GM12864 (cell line): ENCODE data around the gene ZNF662.

Experiments used
- DNase-seq: peaks from one replicate; pipeline ENCODE4 v3.0.0-alpha.2; 2011; ENCODE audit warnings: low read depth
- H3K4me3 ChIP-seq: 2 replicates; pipeline ENCODE4 v1.5.1; 2011; ENCODE audit warnings: mild to moderate bottlenecking, low read depth, low read length, control low read depth
- TF ChIP-seq, protein P1 (sequence below): IDR thresholded peaks from 2 replicates; pipeline ENCODE4 v1.5.1; 2011; ENCODE audit warnings: low read depth, mild to moderate bottlenecking, moderate library complexity, low read length, control low read depth, inconsistent platforms; ENCODE audit errors: missing control alignments

ZNF662 gene

DNA sequence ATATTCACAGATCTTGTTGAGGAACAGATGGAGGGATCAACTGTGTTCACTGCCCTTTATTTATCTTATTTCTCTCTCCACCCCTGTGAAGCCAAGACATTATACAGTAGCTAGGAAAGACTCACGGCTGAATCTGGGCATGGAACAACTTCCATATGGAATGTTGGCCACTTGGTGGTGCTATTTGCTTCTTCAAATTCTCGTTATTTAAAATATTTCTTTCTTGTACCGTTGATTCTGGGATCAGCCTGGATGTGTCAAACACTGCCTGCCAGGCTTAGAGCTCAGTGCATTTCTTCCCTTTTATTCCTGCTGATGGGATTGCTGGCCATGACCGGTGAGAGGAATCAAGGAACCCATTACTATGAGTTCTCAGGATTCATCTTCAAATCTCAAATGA is 55.7 kb downstream of the ZNF662 start:
- DNase-seq, result no peak
- no peak overlapping the region for H3K4me3 ChIP-seq
- TF ChIP-seq, protein P1, sequence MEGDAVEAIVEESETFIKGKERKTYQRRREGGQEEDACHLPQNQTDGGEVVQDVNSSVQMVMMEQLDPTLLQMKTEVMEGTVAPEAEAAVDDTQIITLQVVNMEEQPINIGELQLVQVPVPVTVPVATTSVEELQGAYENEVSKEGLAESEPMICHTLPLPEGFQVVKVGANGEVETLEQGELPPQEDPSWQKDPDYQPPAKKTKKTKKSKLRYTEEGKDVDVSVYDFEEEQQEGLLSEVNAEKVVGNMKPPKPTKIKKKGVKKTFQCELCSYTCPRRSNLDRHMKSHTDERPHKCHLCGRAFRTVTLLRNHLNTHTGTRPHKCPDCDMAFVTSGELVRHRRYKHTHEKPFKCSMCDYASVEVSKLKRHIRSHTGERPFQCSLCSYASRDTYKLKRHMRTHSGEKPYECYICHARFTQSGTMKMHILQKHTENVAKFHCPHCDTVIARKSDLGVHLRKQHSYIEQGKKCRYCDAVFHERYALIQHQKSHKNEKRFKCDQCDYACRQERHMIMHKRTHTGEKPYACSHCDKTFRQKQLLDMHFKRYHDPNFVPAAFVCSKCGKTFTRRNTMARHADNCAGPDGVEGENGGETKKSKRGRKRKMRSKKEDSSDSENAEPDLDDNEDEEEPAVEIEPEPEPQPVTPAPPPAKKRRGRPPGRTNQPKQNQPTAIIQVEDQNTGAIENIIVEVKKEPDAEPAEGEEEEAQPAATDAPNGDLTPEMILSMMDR, result peak; percentile 47

DNA sequence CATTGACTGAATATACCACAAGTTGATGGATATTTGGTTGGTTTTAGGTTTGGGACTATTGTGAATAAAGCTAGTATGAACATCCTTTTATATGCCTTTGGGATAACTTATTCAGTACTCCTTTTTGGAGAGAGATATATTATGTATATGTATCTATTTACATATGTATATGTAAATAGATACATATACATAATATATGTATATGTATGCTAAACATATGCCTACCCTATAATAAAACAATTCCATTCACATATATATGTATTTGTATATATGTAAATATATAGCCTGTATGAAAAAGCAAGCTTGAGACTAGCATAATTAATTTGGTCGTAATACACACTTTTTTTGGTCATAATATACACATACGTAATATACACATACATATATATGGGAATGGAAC is 57.3 kb downstream of the ZNF662 start:
- no peak for DNase-seq
- H3K4me3 ChIP-seq, result no peak overlapping the region

DNA sequence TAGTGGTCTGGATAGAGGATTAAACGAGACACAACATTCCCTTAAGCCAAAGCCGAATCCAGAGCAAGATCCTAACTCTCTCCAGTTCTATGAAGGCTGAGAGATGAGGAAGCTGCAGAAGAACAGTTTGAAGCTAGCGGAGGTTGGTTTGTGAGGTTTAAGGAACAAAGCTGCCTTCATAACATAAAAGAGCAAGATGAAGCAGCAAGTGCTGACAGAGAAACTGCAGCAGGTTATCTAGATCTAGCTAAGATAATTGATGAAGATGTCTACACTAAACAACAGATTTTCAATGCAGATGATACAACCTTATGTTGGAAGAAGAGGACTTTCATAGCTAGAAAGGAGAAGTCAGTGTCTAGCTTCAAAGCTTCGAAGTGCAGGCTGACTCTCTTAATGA is 58.3 kb downstream of the ZNF662 start:
- TF ChIP-seq, protein P1, result no peak
- H3K4me3 ChIP-seq, result no peak overlapping the region
- no peak for DNase-seq

More for the DNA sequence above, 57.3 kb downstream of the ZNF662 start:
- TF ChIP-seq, protein P1, result no peak
